ENCODE measurements around the gene PCBP3.

Gene PCBP3

DNA sequence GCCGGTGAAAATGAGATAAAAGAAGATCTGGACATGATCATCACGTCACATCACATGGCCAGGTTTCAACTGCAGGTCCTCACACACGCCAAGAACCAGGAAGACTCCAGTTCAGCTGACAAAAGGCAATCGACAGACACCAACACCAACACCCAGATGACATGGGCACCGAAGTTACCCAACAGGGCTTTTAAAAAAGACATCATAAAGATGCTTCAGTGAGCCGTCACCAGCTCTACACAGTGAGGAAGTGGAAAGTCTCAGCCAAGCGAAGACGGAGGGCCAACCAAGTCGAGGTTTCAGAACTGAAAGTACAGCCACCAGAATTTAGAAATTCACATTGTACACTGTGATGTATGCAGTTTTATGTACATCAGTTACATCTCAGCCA is 183.8 kb downstream of the PCBP3 start:
- H3K79me1 ChIP-seq (replicated peaks; ENCODE audit: low read length, poor library complexity, severe bottlenecking), result no peaks in the 10 kb centered on the region
- no peak overlapping the region for H2AK5ac ChIP-seq (ENCODE audit: low read length, severe bottlenecking)
- H3K27me3 ChIP-seq (ENCODE audit: control insufficient read depth in 1 of 2, insufficient read depth in 1 of 2, low read length in 2 of 2), result peaks cover 0 to 6% of the 10 kb centered on the region in 2 experiments
- no peak overlapping the region for H2BK120ac ChIP-seq (ENCODE audit: low read depth, low read length)
- no peak overlapping the region for H3K27ac ChIP-seq (ENCODE audit: low read length, poor library complexity, severe bottlenecking)
- no peak overlapping the region for H2BK15ac ChIP-seq (ENCODE audit: low read depth, poor library complexity, severe bottlenecking)
- H2BK12ac ChIP-seq (ENCODE audit: low read length in 2 of 2), result no peak overlapping the region
- no peak overlapping the region for H2AFZ ChIP-seq (ENCODE audit: low read depth, low read length)
- H4K8ac ChIP-seq (ENCODE audit: low read length), result no peak overlapping the region
- no peak for DNase-seq
- no peaks in the 10 kb centered on the region for H3K36me3 ChIP-seq (ENCODE audit: control insufficient read depth in 1 of 2, insufficient read depth in 2 of 2, low read depth in 1 of 2, low read length in 2 of 2)
- no peak overlapping the region for H2BK5ac ChIP-seq (ENCODE audit: low read depth, low read length, poor library complexity, severe bottlenecking)
- H3K23ac ChIP-seq (ENCODE audit: low read length in 2 of 2), result no peak overlapping the region
- no peaks in the 10 kb centered on the region for H3K9me3 ChIP-seq (ENCODE audit: control insufficient read depth, low read length)
- WGBS, result 93% methylated on average over 9 of the region's 9 CpGs
- H3K4ac ChIP-seq (ENCODE audit: low read depth in 1 of 2, low read length in 2 of 2), result no peak overlapping the region
- peaks cover 26% of the 10 kb centered on the region for H3K4me1 ChIP-seq (ENCODE audit: control insufficient read depth, insufficient read depth, low read depth, low read length)
- H3K9ac ChIP-seq (ENCODE audit: low read length), result no peak overlapping the region
- no peak overlapping the region for H4K91ac ChIP-seq (ENCODE audit: low read length)
- no peak overlapping the region for H3K4me2 ChIP-seq (ENCODE audit: low read length, poor library complexity, severe bottlenecking)
- H3K18ac ChIP-seq (ENCODE audit: low read depth in 1 of 2, low read length in 2 of 2), result no peak overlapping the region
- no peak overlapping the region for H3K4me3 ChIP-seq (ENCODE audit: insufficient read depth in 1 of 2, low read depth in 1 of 2, low read length in 2 of 2)
- no peak overlapping the region for H3K14ac ChIP-seq (ENCODE audit: low read length in 2 of 2)

DNA sequence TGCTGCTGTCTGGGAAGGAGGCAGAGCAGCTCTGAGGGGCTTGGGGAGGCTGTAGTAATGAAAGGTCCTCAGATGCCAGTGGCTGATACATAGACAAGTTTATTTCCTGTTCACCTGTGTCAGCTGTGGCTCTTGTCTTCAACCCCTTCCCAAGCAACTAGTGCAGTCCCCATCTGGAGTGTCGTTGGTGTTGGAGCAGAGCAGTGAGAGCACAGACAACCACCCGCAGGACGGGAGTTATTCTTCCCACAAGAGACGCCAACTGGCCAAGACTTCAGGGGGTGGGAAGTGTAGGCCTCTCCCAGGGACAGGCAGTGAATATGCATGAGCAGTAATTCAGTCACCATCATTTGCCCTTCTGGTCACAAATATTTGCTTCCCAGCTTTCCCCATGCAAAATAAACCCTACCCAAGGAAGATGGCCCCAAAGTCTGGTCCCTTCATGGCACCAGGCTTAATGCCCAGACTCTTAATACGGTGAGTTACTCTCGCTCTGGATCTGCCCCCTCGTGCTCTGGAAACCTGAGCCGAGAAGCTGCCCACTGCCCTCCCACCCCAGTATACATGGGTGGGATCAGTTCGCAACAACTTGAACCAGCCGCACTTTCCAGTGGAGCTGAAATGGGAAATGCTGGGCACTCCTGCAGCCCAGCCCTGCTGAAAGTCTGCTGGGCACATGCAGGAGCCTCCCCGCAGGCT is 184.5 kb downstream of the PCBP3 start:
- no peak overlapping the region for H2AFZ ChIP-seq (ENCODE audit: low read depth, low read length)
- peak overlapping the region in 1 of 2 experiments; percentile 37 for H3K4ac ChIP-seq (ENCODE audit: low read depth in 1 of 2, low read length in 2 of 2)
- peaks cover 0 to 6% of the 10 kb centered on the region in 2 experiments for H3K27me3 ChIP-seq (ENCODE audit: control insufficient read depth in 1 of 2, insufficient read depth in 1 of 2, low read length in 2 of 2)
- no peak overlapping the region for H3K14ac ChIP-seq (ENCODE audit: low read length in 2 of 2)
- no peak overlapping the region for H3K18ac ChIP-seq (ENCODE audit: low read depth in 1 of 2, low read length in 2 of 2)
- H3K4me2 ChIP-seq (ENCODE audit: low read length, poor library complexity, severe bottlenecking), result no peak overlapping the region
- H3K36me3 ChIP-seq (ENCODE audit: control insufficient read depth in 1 of 2, insufficient read depth in 2 of 2, low read depth in 1 of 2, low read length in 2 of 2), result no peaks in the 10 kb centered on the region
- H2BK12ac ChIP-seq (ENCODE audit: low read length in 2 of 2), result no peak overlapping the region
- no peak overlapping the region for H2BK15ac ChIP-seq (ENCODE audit: low read depth, poor library complexity, severe bottlenecking)
- no peak overlapping the region for H4K8ac ChIP-seq (ENCODE audit: low read length)
- no peak overlapping the region for H3K23ac ChIP-seq (ENCODE audit: low read length in 2 of 2)
- no peaks in the 10 kb centered on the region for H3K79me1 ChIP-seq (replicated peaks; ENCODE audit: low read length, poor library complexity, severe bottlenecking)
- H2BK5ac ChIP-seq (ENCODE audit: low read depth, low read length, poor library complexity, severe bottlenecking), result no peak overlapping the region
- H3K4me1 ChIP-seq (ENCODE audit: control insufficient read depth, insufficient read depth, low read depth, low read length), result peaks cover 26% of the 10 kb centered on the region
- no peaks in the 10 kb centered on the region for H3K9me3 ChIP-seq (ENCODE audit: control insufficient read depth, low read length)
- H2AK5ac ChIP-seq (ENCODE audit: low read length, severe bottlenecking), result no peak overlapping the region
- H3K4me3 ChIP-seq (ENCODE audit: insufficient read depth in 1 of 2, low read depth in 1 of 2, low read length in 2 of 2), result no peak overlapping the region
- 95% methylated on average over 11 of the region's 11 CpGs for WGBS
- DNase-seq, result no peak
- no peak overlapping the region for H2BK120ac ChIP-seq (ENCODE audit: low read depth, low read length)
- no peak overlapping the region for H4K91ac ChIP-seq (ENCODE audit: low read length)
- no peak overlapping the region for H3K27ac ChIP-seq (ENCODE audit: low read length, poor library complexity, severe bottlenecking)
- no peak overlapping the region for H3K9ac ChIP-seq (ENCODE audit: low read length)

DNA sequence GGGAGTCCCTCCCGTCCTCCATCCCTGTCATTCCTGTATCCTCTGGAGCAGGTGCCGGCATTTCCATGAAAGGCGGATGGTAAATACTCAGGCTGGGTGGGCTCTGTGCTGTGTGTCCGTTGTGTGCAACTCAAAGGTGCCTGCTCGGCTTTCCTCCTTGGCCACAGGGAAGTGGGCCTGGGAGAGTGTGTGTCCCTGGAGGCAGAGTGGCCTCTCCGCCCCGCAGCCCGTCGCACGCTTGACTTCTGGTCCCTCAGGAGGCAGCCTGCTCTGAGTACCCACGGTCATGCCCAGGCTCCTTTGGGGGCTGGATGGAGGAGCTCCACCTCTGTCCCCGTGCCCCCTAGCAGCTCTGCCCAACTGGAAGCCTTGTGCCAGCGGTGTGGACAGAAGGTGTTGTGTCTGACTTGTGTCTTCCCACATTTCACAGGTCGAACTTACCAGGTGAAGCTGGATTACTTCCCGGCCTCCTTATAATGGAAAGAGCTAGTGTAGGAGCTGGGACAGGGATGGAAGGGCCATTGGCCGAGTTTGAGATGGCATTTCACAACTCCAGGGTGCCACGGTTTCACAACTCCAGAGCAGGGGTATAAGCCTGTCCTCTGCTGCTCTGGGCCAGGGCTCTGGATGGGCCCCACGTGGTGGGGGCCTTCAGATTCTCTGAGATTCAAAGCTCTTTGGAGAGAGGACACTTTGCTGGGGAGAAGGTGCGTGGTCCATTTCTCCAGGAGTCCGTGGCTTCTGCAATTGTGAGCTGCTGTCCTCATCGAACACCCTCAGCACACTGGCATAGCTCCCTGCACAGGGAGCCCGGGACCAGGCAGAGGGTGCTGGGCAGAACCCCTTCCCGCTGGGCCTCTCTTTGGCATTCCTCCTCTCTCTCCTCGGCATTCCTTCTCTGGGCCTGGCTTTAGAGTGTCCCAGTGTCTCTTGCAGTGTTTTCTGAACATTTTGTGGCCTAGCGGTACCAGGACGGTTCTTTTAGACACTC is 185.3 kb downstream of the PCBP3 start:
- no peak overlapping the region for H3K4me2 ChIP-seq (ENCODE audit: low read length, poor library complexity, severe bottlenecking)
- H3K23ac ChIP-seq (ENCODE audit: low read length in 2 of 2), result no peak overlapping the region
- WGBS, result 90% methylated on average over 26 of the region's 26 CpGs
- peak overlapping the region in 1 of 2 experiments; percentile 37 for H3K4ac ChIP-seq (ENCODE audit: low read depth in 1 of 2, low read length in 2 of 2)
- H3K79me1 ChIP-seq (replicated peaks; ENCODE audit: low read length, poor library complexity, severe bottlenecking), result no peaks in the 10 kb centered on the region
- DNase-seq, result no peak
- no peak overlapping the region for H2AK5ac ChIP-seq (ENCODE audit: low read length, severe bottlenecking)
- no peak overlapping the region for H2BK120ac ChIP-seq (ENCODE audit: low read depth, low read length)
- H3K14ac ChIP-seq (ENCODE audit: low read length in 2 of 2), result no peak overlapping the region
- no peak overlapping the region for H3K18ac ChIP-seq (ENCODE audit: low read depth in 1 of 2, low read length in 2 of 2)
- H3K36me3 ChIP-seq (ENCODE audit: control insufficient read depth in 1 of 2, insufficient read depth in 2 of 2, low read depth in 1 of 2, low read length in 2 of 2), result no peaks in the 10 kb centered on the region
- H3K9me3 ChIP-seq (ENCODE audit: control insufficient read depth, low read length), result no peaks in the 10 kb centered on the region
- H3K4me1 ChIP-seq (ENCODE audit: control insufficient read depth, insufficient read depth, low read depth, low read length), result peaks cover 23% of the 10 kb centered on the region
- no peak overlapping the region for H2AFZ ChIP-seq (ENCODE audit: low read depth, low read length)
- no peak overlapping the region for H2BK5ac ChIP-seq (ENCODE audit: low read depth, low read length, poor library complexity, severe bottlenecking)
- no peak overlapping the region for H4K8ac ChIP-seq (ENCODE audit: low read length)
- H2BK12ac ChIP-seq (ENCODE audit: low read length in 2 of 2), result peak overlapping the region in 1 of 2 experiments; percentile 11
- peak overlapping the region; percentile 19 for H2BK15ac ChIP-seq (ENCODE audit: low read depth, poor library complexity, severe bottlenecking)
- peaks cover 0 to 6% of the 10 kb centered on the region in 2 experiments for H3K27me3 ChIP-seq (ENCODE audit: control insufficient read depth in 1 of 2, insufficient read depth in 1 of 2, low read length in 2 of 2)
- no peak overlapping the region for H3K9ac ChIP-seq (ENCODE audit: low read length)
- H4K91ac ChIP-seq (ENCODE audit: low read length), result no peak overlapping the region
- no peak overlapping the region for H3K27ac ChIP-seq (ENCODE audit: low read length, poor library complexity, severe bottlenecking)
- no peak overlapping the region for H3K4me3 ChIP-seq (ENCODE audit: insufficient read depth in 1 of 2, low read depth in 1 of 2, low read length in 2 of 2)

DNA sequence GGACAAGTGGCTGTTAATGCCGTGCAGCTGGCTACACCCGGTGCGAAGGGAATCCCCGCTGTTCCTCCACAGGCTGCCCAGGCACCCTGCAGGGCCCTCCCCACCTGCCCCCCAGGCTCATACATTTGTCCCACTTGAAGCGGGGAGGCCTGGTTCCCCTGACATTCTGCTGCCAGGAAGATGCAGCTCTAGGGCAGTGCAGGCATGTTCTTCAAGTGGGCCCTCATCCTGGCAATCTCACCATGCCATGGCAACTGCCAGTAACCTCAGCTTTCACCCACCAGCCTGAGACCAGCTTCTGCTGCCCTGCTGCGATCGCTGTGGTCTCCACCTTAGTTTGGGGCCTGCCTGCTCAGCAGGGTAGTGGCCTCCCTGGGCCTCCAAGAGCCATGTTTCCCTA is 186.1 kb downstream of the PCBP3 start:
- no peak overlapping the region for H3K4me2 ChIP-seq (ENCODE audit: low read length, poor library complexity, severe bottlenecking)
- H3K4ac ChIP-seq (ENCODE audit: low read depth in 1 of 2, low read length in 2 of 2), result no peak overlapping the region
- H2BK120ac ChIP-seq (ENCODE audit: low read depth, low read length), result no peak overlapping the region
- no peaks in the 10 kb centered on the region for H3K36me3 ChIP-seq (ENCODE audit: control insufficient read depth in 1 of 2, insufficient read depth in 2 of 2, low read depth in 1 of 2, low read length in 2 of 2)
- H3K18ac ChIP-seq (ENCODE audit: low read depth in 1 of 2, low read length in 2 of 2), result no peak overlapping the region
- H4K91ac ChIP-seq (ENCODE audit: low read length), result no peak overlapping the region
- H3K4me1 ChIP-seq (ENCODE audit: control insufficient read depth, insufficient read depth, low read depth, low read length), result peaks cover 20% of the 10 kb centered on the region
- H3K9ac ChIP-seq (ENCODE audit: low read length), result no peak overlapping the region
- H3K23ac ChIP-seq (ENCODE audit: low read length in 2 of 2), result no peak overlapping the region
- H2AFZ ChIP-seq (ENCODE audit: low read depth, low read length), result no peak overlapping the region
- no peak overlapping the region for H2BK5ac ChIP-seq (ENCODE audit: low read depth, low read length, poor library complexity, severe bottlenecking)
- no peak for DNase-seq
- H2BK12ac ChIP-seq (ENCODE audit: low read length in 2 of 2), result no peak overlapping the region
- H3K14ac ChIP-seq (ENCODE audit: low read length in 2 of 2), result peak overlapping the region in 1 of 2 experiments; percentile 64
- H3K9me3 ChIP-seq (ENCODE audit: control insufficient read depth, low read length), result no peaks in the 10 kb centered on the region
- H3K4me3 ChIP-seq (ENCODE audit: insufficient read depth in 1 of 2, low read depth in 1 of 2, low read length in 2 of 2), result no peak overlapping the region
- H2BK15ac ChIP-seq (ENCODE audit: low read depth, poor library complexity, severe bottlenecking), result no peak overlapping the region
- no peak overlapping the region for H3K27ac ChIP-seq (ENCODE audit: low read length, poor library complexity, severe bottlenecking)
- no peak overlapping the region for H4K8ac ChIP-seq (ENCODE audit: low read length)
- WGBS, result 86% methylated on average over 7 of the region's 7 CpGs
- H3K79me1 ChIP-seq (replicated peaks; ENCODE audit: low read length, poor library complexity, severe bottlenecking), result no peaks in the 10 kb centered on the region
- peaks cover 0 to 3% of the 10 kb centered on the region in 2 experiments for H3K27me3 ChIP-seq (ENCODE audit: control insufficient read depth in 1 of 2, insufficient read depth in 1 of 2, low read length in 2 of 2)
- no peak overlapping the region for H2AK5ac ChIP-seq (ENCODE audit: low read length, severe bottlenecking)
